Stomach smooth muscle (tissue), 2 donors: ENCODE measurements around the gene GMPPB.

Experiments
- H3K27ac ChIP-seq: one replicate; pipeline ENCODE4 v1.7.0; 2013; ENCODE audit warnings: mild to moderate bottlenecking, low read length, inconsistent platforms
- H3K27me3 ChIP-seq, 2 donors: one replicate each; pipeline ENCODE4 v1.7.0; 2013; ENCODE audit warnings: low read length in 2 of 2; ENCODE audit not compliant: insufficient read depth in 2 of 2, control insufficient read depth in 1 of 2
- H3K36me3 ChIP-seq, 2 donors: one replicate each; pipeline ENCODE4 v1.7.0; 2013; ENCODE audit warnings: low read length in 2 of 2; ENCODE audit not compliant: control insufficient read depth in 2 of 2, insufficient read depth in 2 of 2
- H3K4me1 ChIP-seq: one replicate; pipeline ENCODE4 v1.7.0; 2013; ENCODE audit warnings: low read length; ENCODE audit not compliant: control insufficient read depth, insufficient read depth
- H3K4me3 ChIP-seq, 2 donors: one replicate each; pipeline ENCODE4 v1.7.0; 2013; ENCODE audit warnings: low read length in 2 of 2
- H3K9ac ChIP-seq, 2 donors: one replicate each; pipeline ENCODE4 v1.7.0; 2013; ENCODE audit warnings: low read length in 2 of 2, mild to moderate bottlenecking in 1 of 2
- H3K9me3 ChIP-seq, 2 donors: one replicate each; pipeline ENCODE4 v1.7.0; 2013; ENCODE audit warnings: low read length in 2 of 2; ENCODE audit not compliant: control insufficient read depth in 2 of 2
- donor health status: healthy.
- donor health status: Pancreatic carcinoma.

The GMPPB gene

DNA sequence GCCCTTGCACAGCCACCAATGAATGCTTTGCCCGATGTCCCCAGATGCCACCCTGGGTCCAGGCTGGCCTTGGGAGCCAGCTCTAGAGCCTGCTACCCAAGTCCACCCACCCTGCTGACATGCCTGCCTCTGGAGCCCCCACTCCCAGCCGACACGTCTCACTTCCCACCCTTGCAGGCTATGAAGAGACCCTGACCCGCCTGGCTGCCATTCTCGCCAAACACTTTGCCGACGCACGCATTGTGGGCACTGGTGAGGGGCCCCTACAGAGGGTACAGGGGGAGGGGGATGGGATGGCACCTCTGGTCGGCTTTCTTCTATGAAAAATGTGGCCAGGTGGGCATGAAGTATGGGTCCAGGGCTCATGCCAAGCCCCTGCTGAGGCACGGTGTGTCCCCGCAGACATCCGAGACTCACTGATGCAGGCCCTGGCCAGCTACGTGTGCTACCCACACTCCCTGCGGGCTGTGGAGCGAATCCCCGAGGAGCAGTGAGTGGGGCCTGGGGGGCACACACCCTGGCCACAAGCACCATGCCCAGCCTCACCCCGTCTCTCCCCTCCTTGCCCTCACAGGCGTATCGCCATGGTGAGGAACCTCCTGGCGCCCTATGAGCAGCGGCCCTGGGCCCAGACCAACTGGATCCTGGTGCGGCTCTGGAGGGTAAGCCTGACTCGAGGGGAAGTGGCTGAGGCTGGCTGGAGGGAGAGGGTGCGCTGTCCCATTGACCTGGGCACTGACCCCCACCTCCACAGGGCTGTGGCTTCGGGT lies 10.2 kb downstream of the GMPPB start:
- Histone ChIP-seq H3K36me3 (peaks cover 10 to 29% of the 10 kb centered on the region in 2 donors), H3K27ac (no peak overlapping the region), H3K9me3 (no peaks in the 10 kb centered on the region)

DNA sequence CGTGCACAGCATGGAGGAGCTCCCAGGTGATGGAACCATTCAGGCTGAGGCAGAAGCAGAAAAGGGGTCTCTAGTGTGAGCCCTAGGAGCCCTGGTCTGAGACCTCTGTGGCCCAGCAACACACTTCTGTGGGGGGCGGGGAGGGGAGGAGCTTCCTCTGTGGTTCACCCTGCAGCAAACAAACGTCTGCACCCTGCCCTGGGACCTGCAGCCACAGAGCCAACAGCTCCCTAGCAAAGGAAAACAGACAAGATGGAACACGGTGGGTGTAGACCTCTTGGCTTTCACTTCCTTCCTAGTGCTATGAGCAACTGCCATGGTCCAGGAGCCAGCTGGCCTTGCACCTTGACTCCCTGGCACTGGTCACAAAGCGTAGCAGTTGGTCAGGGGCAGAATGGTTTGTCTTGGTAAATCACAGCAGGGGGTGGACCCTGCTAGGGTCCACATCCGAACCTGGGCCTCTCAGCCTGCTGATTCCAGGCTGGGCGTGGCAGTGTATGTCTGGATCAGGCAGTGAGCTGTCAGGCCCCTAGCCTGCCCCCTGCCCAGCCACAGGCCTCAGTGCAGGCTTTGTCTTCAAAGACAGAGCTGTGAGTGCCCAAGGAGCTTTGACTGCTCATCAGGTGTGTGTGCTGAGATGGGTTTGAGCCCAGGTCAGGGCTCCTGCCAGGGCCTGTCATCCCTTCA lies 11.0 kb downstream of the GMPPB start:
- H3K9me3 ChIP-seq: no peaks in the 10 kb centered on the region
- peaks cover 14 to 29% of the 10 kb centered on the region in 2 donors for H3K36me3 ChIP-seq
- H3K4me1 ChIP-seq: no peaks in the 10 kb centered on the region
- no peak overlapping the region for H3K9ac ChIP-seq
- H3K4me3 ChIP-seq: no peak overlapping the region
- no peaks in the 10 kb centered on the region for H3K27me3 ChIP-seq
- H3K27ac ChIP-seq: no peak overlapping the region

More for the DNA sequence above, 10.2 kb downstream of the GMPPB start:
- H3K4me1 ChIP-seq: peaks cover 3% of the 10 kb centered on the region
- H3K9ac ChIP-seq: no peak overlapping the region
- peaks cover 0 to 1% of the 10 kb centered on the region in 2 donors for H3K27me3 ChIP-seq
- H3K4me3 ChIP-seq: no peak overlapping the region

DNA sequence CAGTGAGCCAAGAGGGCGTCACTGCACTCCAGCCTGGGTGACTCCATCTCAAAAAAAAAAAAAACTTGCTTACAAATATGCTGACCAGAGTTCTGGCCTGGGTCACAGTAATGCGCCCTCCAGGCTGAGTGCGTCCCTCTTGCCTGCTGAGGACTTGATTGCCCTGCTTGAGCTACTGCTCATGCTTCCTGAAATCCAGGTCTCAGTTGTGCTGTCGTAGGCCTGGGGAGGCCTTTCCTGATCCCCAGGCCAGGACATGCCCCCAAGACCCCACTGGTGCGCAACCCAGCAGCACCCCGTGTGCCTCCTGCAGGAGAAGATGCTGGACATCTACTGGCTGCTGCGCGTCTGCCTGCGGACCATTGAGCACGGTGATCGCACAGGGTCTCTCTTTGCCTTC lies 11.6 kb downstream of the GMPPB start:
- Histone ChIP-seq H3K27me3 (no peaks in the 10 kb centered on the region), H3K4me3 (no peak overlapping the region), H3K9ac (no peak overlapping the region), H3K27ac (no peak overlapping the region), H3K9me3 (no peaks in the 10 kb centered on the region), H3K4me1 (no peaks in the 10 kb centered on the region), H3K36me3 (peaks cover 14 to 30% of the 10 kb centered on the region in 2 donors)

DNA sequence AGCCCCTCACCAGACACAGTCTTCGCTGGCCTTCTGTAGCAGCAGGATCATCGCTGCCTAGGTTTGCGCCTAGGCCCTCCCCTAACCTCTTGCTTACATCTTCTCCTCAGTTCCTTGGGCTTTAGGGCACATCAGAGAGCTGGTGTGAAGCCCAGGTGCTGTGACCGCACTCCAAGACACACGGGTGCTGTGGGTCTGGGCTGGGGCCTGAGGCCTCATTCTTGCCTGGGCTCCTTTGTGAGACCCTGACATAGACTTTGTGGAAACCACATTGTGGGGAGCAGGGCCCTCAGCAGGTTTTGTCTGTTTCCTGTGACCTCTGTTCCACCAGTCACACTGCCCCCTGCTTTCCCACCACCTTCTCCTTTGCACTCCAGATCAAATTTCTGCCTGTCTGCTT lies 12.3 kb downstream of the GMPPB start:
- Histone ChIP-seq H3K9ac (no peak overlapping the region), H3K4me1 (no peaks in the 10 kb centered on the region), H3K36me3 (peaks cover 14 to 27% of the 10 kb centered on the region in 2 donors), H3K4me3 (no peak overlapping the region), H3K27me3 (no peaks in the 10 kb centered on the region), H3K27ac (no peak overlapping the region), H3K9me3 (no peaks in the 10 kb centered on the region)

DNA sequence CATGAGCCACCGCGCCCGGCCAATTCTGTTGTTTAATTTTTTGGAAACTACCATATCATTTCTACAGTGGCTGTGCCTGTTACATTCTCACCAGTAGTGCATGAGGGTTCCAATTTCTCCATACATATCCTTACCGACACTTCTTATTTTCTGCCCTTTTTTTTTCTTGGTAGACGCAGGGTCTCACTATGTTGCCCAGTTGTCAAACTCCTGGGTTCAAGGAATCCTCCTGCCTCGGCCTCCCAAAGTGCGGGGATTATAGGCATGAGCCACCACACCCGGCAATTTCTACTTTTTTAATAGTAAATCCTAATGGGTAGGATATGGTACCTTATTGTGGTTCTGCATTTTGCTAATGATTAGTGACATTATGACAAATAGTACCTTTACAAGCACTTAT lies 13.9 kb downstream of the GMPPB start:
- Histone ChIP-seq H3K4me1 (no peaks in the 10 kb centered on the region), H3K9ac (no peak overlapping the region), H3K9me3 (no peaks in the 10 kb centered on the region), H3K36me3 (peaks cover 4 to 22% of the 10 kb centered on the region in 2 donors), H3K4me3 (no peak overlapping the region), H3K27ac (no peak overlapping the region), H3K27me3 (no peaks in the 10 kb centered on the region)

DNA sequence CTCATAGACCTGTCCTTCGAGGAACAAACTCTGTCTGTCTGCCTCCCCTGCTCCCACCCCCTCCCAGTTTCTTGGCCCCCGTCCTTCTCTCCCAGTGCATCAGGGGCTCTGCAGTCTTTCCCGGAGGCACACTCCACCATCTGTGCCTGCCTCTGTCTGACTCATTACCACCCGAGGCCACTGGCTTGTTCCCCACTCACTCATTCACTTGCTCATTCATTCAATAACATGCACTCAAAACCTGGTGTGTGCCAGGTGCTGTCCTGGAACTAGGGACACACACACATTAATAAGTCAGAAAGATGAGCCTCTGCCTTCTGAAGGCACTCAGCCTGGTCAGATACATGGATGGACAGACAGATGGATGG lies 16.7 kb downstream of the GMPPB start:
- H3K27ac ChIP-seq: no peak overlapping the region
- peaks cover 4 to 18% of the 10 kb centered on the region in 2 donors for H3K36me3 ChIP-seq
- no peak overlapping the region for H3K4me3 ChIP-seq
- H3K4me1 ChIP-seq: no peaks in the 10 kb centered on the region
- H3K9me3 ChIP-seq: no peaks in the 10 kb centered on the region
- no peak overlapping the region for H3K9ac ChIP-seq
- H3K27me3 ChIP-seq: no peaks in the 10 kb centered on the region

DNA sequence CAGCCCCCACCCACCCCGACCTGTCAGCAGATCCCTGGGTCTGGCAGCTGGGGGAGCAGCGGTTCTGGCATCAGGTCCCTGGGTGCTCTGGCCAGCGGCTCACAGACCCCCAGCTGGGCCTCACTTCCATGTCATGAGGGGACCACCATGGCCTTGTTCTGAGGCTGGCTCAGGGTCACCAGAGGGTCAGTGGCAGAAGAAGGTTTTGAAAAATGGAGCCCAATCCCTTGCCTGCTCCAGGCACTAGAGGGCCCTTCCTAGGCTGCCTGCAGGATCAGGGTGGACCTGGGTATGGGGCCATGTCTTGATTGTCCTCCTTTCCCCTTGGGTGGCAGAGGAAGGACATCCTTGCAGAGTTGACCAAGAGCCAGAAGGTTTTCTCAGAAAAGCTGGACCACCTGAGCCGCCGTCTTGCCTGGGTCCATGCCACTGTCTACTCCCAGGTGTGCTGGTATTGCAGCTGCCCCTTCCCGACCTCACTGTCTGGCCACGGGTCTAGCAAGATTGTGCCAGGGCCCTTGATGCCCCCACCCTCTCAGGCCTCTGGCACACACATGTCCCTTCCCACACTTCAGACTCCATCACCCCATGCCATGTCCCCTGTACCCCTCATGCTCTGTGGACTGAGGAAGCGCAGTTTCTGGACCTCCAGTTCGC lies 17.2 kb downstream of the GMPPB start:
- Histone ChIP-seq H3K4me1 (no peaks in the 10 kb centered on the region), H3K27ac (no peak overlapping the region), H3K4me3 (no peak overlapping the region), H3K9ac (no peak overlapping the region), H3K27me3 (no peaks in the 10 kb centered on the region), H3K9me3 (no peaks in the 10 kb centered on the region), H3K36me3 (peaks cover 4 to 20% of the 10 kb centered on the region in 2 donors)

DNA sequence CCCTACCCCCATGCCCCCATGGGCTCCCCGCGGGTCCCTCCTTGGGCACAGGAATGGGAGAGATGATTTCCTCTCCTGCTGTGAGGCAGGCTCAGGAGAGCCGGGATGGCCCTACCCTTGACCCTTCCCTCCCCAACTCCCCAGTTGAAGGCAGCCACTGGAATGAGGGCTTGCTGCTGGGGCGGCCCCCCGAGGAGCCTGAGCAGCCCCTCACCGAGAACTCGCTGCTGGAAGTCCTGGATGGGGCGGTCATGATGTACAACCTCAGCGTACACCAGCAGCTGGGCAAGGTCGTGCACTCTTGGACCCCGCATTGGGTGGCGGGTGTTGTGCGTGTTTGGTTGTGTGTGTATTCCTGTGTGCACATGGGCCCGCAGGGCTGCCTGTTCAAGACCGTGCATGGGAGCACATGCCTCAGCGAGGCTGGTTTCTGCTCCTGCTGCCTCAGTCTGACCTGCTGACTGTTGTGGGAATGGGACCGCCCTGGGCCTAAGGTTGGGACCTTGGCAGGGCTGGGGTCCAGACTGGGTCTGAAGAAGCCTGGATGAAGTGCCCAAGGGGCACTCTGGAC lies 18.3 kb downstream of the GMPPB start:
- Histone ChIP-seq H3K36me3 (peaks cover 4 to 15% of the 10 kb centered on the region in 2 donors), H3K27ac (no peak overlapping the region), H3K4me3 (no peak overlapping the region), H3K9ac (no peak overlapping the region), H3K9me3 (no peaks in the 10 kb centered on the region), H3K4me1 (no peaks in the 10 kb centered on the region), H3K27me3 (no peaks in the 10 kb centered on the region)

DNA sequence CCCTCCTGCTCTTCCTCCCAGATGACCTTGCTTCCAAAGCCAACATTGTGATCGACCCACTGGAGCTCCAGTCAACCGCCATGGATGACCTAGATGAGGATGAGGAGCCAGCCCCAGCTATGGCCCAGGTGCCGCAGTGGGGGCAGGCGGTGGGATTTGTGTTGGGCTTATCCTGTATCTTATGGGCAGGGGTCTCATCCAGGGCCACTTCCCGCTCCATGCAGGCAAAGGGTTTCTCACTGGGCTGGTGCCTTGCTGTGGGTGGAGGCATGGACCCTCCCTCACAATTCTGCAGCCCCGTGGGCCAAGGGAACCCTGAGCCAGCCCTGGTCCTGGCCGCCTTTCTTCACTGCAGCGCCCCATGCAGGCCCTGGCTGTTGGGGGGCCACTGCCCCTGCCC lies 19.1 kb downstream of the GMPPB start:
- no peaks in the 10 kb centered on the region for H3K9me3 ChIP-seq
- no peak overlapping the region for H3K9ac ChIP-seq
- no peak overlapping the region for H3K27ac ChIP-seq
- no peak overlapping the region for H3K4me3 ChIP-seq
- H3K27me3 ChIP-seq: no peaks in the 10 kb centered on the region
- H3K4me1 ChIP-seq: no peaks in the 10 kb centered on the region
- H3K36me3 ChIP-seq: peaks cover 7 to 18% of the 10 kb centered on the region in 2 donors

DNA sequence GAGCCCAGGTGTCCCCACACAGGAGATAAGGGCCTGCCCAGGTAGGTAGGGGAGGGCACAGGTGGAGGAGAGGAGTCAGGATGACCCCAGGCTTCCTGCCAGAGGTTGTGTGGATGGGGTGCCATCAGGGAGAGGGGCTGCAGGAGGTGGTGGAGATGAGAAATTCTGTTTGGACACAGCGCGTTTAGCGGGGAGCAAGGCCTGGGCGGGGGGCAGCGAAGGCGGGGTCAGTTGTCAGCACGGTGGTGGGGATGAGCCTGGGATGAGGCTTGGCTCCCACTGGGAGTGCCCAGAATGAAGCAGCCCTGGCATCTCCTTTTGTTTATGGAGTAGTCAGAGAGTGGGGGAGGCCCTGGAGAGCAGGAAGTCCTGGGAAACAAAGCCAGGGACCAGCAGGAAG lies 19.8 kb downstream of the GMPPB start:
- Histone ChIP-seq H3K27me3 (no peaks in the 10 kb centered on the region), H3K4me1 (no peaks in the 10 kb centered on the region), H3K27ac (no peak overlapping the region), H3K9me3 (no peaks in the 10 kb centered on the region), H3K4me3 (no peak overlapping the region), H3K36me3 (peaks cover 7 to 18% of the 10 kb centered on the region in 2 donors), H3K9ac (no peak overlapping the region)
